HCT116 (cell line): Measurements from ENCODE around the gene GNAI1. TPM values are rescaled to one million over a fixed set of nuclear protein-coding genes. Genes with fewer than 3 reads are reported as not detected.

Experiments used
- ATAC-seq: fragments of 200-7000 bp; cut with Tn5 transposase; 2 replicates; pipeline ENCODE4 v1.9.1; 2020; ENCODE audit warnings: mild to moderate bottlenecking, moderate library complexity
- BruUV-seq: library from RNA; stranded (reverse); fragments of 400-500 nt; replicated peaks from 2 replicates; lab custom pipeline; 2021; lab: Mats Ljungman, UMichigan
- CTCF ChIA-PET: fragments of 300-600 bp; sonication (Branson Sonifier 250); formaldehyde crosslinking; loops from one replicate; lab custom pipeline; 2021; ENCODE audit warnings: antibody characterized with exemption; lab: Charles Lee
- POLR2A ChIA-PET: fragments of 300-600, 350-600 bp; sonication (Branson Sonifier 250); formaldehyde crosslinking; loops from one replicate; lab custom pipeline; 2021; ENCODE audit warnings: antibody characterized with exemption; lab: Charles Lee
- RAD21 ChIA-PET, 2 experiments: fragments of 300-600 bp; sonication (Branson Sonifier 250); formaldehyde crosslinking; loops; one replicate each; lab custom pipeline; 2023; ENCODE audit warnings: low total read pairs in 2 of 2; ENCODE audit not compliant: uncharacterized antibody in 2 of 2, unreplicated experiment in 2 of 2, low non-redundant PET in 1 of 2; lab: Charles Lee
- DNase-seq: peaks from one replicate; pipeline ENCODE4 v3.0.0-alpha.2; 2010; ENCODE audit warnings: low read depth, low spot score
- H2AFZ ChIP-seq: fragments of 200-600 bp; shearing (Covaris generic), sonication (generic); 2 replicates; pipeline ENCODE4 v1.6.1; 2017; ENCODE audit warnings: low read depth, mixed run types, mixed read lengths, antibody characterized with exemption, low read length; ENCODE audit not compliant: poor library complexity, severe bottlenecking
- H3K27ac ChIP-seq: 2 replicates; pipeline ENCODE4 v1.5.1; 2012; ENCODE audit warnings: low read depth, low read length
- H3K27me3 ChIP-seq: fragments of 200-600 bp; sonication (generic); 2 replicates; pipeline ENCODE4 v1.6.1; 2016; ENCODE audit warnings: mixed run types, low read length, mixed read lengths; ENCODE audit not compliant: insufficient read depth
- H3K36me3 ChIP-seq, 2 experiments: fragments of 200-500 bp in 1 of 2; fragments of 200-600 bp in 1 of 2; sonication (Bioruptor generic) in 1 of 2; sonication (generic) in 1 of 2; 2 replicates each; pipeline versions ENCODE4 v1.5.1 to v1.6.1; 2014 to 2016; ENCODE audit warnings: low read length in 2 of 2, inconsistent platforms in 1 of 2, mixed read lengths in 1 of 2, mixed run types in 1 of 2; ENCODE audit not compliant: insufficient read depth in 2 of 2, control insufficient read depth in 1 of 2
- H3K4me1 ChIP-seq, 2 experiments: fragments of 200-600 bp in 1 of 2; sonication (generic) in 1 of 2; 2 replicates each; pipeline versions ENCODE4 v1.5.1 to v1.6.1; 2012 to 2017; ENCODE audit warnings: low read length in 2 of 2, inconsistent platforms in 1 of 2, mild to moderate bottlenecking in 1 of 2, mixed read lengths in 1 of 2, mixed run types in 1 of 2, moderate library complexity in 1 of 2; ENCODE audit not compliant: insufficient read depth in 2 of 2, control insufficient read depth in 1 of 2
- H3K4me2 ChIP-seq: fragments of 200-600 bp; sonication (generic); 2 replicates; pipeline ENCODE4 v1.6.1; 2017; ENCODE audit warnings: mixed run types, low read length, mixed read lengths
- H3K4me3 ChIP-seq, 2 experiments: fragments of 200-600 bp in 1 of 2; sonication (generic) in 1 of 2; replicated peaks in 1 of 2; 2 replicates each; pipeline ENCODE4 v1.5.1; 2011 to 2016; ENCODE audit warnings: low read length in 2 of 2, control low read depth in 1 of 2, low read depth in 1 of 2, mild to moderate bottlenecking in 1 of 2, mixed read lengths in 1 of 2, mixed run types in 1 of 2
- H3K79me2 ChIP-seq: fragments of 200-600 bp; sonication (generic); 2 replicates; pipeline ENCODE4 v1.6.1; 2017; ENCODE audit warnings: mild to moderate bottlenecking, mixed run types, low read length, moderate library complexity, mixed read lengths; ENCODE audit not compliant: insufficient read depth
- H3K9ac ChIP-seq: fragments of 200-600 bp; sonication (generic); 2 replicates; pipeline ENCODE4 v1.6.1; 2016; ENCODE audit warnings: low read length, mixed read lengths
- H3K9me2 ChIP-seq: fragments of 200-600 bp; sonication (generic), shearing (Covaris generic); 2 replicates; pipeline ENCODE4 v1.6.1; 2017; ENCODE audit warnings: mixed run types, mild to moderate bottlenecking, moderate library complexity; ENCODE audit not compliant: insufficient read depth
- H3K9me3 ChIP-seq, 2 experiments: fragments of 200-500 bp in 1 of 2; fragments of 200-600 bp in 1 of 2; sonication (Bioruptor generic) in 1 of 2; sonication (generic) in 1 of 2; 2 replicates each; pipeline ENCODE4 v1.6.1; 2014 to 2017; ENCODE audit warnings: low read length in 2 of 2, mixed read lengths in 2 of 2, inconsistent platforms in 1 of 2, low read depth in 1 of 2, mild to moderate bottlenecking in 1 of 2, mixed run types in 1 of 2, moderate library complexity in 1 of 2; ENCODE audit not compliant: control insufficient read depth in 1 of 2, insufficient read depth in 1 of 2
- H4K20me1 ChIP-seq: fragments of 200-600 bp; sonication (generic), shearing (Covaris generic); 2 replicates; pipeline ENCODE4 v1.6.1; 2017; ENCODE audit warnings: mixed run types, mild to moderate bottlenecking, moderate library complexity; ENCODE audit not compliant: insufficient read depth
- ATF3 ChIP-seq: IDR thresholded peaks from 2 replicates; pipeline ENCODE4 v1.6.1; 2012
- MAX ChIP-seq: IDR thresholded peaks from 2 replicates; pipeline ENCODE4 v1.6.1; 2012
- SIN3A ChIP-seq: IDR thresholded peaks from 2 replicates; pipeline ENCODE4 v1.6.1; 2012; ENCODE audit warnings: low read depth
- SRF ChIP-seq: IDR thresholded peaks from 2 replicates; pipeline ENCODE4 v1.6.1; 2012; ENCODE audit warnings: low read depth
- TCF7L2 ChIP-seq: IDR thresholded peaks from 2 replicates; pipeline ENCODE4 v1.7.0; 2011; ENCODE audit warnings: borderline replicate concordance, inconsistent platforms; ENCODE audit not compliant: insufficient read depth, insufficient read length; ENCODE audit errors: extremely low read depth
- intact Hi-C: fragments of 100-400 bp; cut with micrococcal nuclease; formaldehyde crosslinking; loops from 2 replicates; pipeline ENCODE4 v1.10.0; 2022
- total RNA-seq: library from RNA; stranded (reverse); gene quantifications from one replicate; pipeline ENCODE4 v1.2.1, GENCODE V29; 2021; ENCODE audit not compliant: unreplicated experiment

The GNAI1 gene
- total RNA-seq, 1 experiment from 2014 or later, result 148 TPM

GRCh38 chr7:80135309-80136104 lies 876 bp downstream of the GNAI1 start:
- ATAC-seq, result peak; percentile 17
- CTCF ChIA-PET, result interaction anchor here (1.0 to 2.2 kb wide), 5 partner anchors 10 to 1335 kb away, joined by 3 to 15 read pairs (median 4); no protein-coding TSS in a partner anchor
- peak overlapping the region; percentile 82 for H3K4me2 ChIP-seq
- peak overlapping the region; percentile 76 to 95 for H3K4me3 ChIP-seq
- H2AFZ ChIP-seq, result no peak overlapping the region
- peaks cover 45 to 60% of the 10 kb centered on the region in 2 experiments for H3K4me1 ChIP-seq
- no peaks in the 10 kb centered on the region for H3K27me3 ChIP-seq
- RAD21 ChIA-PET, result interaction anchor here in 1 of 2 experiments (1.0 kb wide), 1 partner anchor 257 kb away, joined by 3 read pairs; no protein-coding TSS in a partner anchor
- no TSS peak for BruUV-seq
- TF ChIP-seq MAX, result no peak
- peak; percentile 31 for TF ChIP-seq TCF7L2
- TF ChIP-seq, all 23 proteins: peak for 1
- peaks cover 59% of the 10 kb centered on the region for H3K79me2 ChIP-seq
- no peaks in the 10 kb centered on the region for H3K9me3 ChIP-seq
- POLR2A ChIA-PET, result interaction anchor here (1.3 to 1.6 kb wide), 2 partner anchors 8 to 9 kb away, joined by 3 to 6 read pairs; no protein-coding TSS in a partner anchor
- intact Hi-C loops, result loop anchor here (2.0 to 5.0 kb wide), 3 partner anchors 47 to 257 kb away; no protein-coding TSS in a partner anchor
- no peaks in the 10 kb centered on the region for H3K36me3 ChIP-seq
- no peaks in the 10 kb centered on the region for H3K9me2 ChIP-seq
- peaks cover 16% of the 10 kb centered on the region; the same call in 1 of the 2 replicates for H4K20me1 ChIP-seq
- H3K27ac ChIP-seq, result peak overlapping the region; percentile 98
- DNase-seq, result no peak
- peak overlapping the region; percentile 95 for H3K9ac ChIP-seq

- Histone ChIP-seq H3K27me3 (no peaks in the 10 kb centered on the region), H3K36me3 (no peaks in the 10 kb centered on the region), H3K4me2 (peak overlapping the region; percentile 82), H3K4me3 (peak overlapping the region; percentile 76 to 95), H3K79me2 (peaks cover 68% of the 10 kb centered on the region), H3K4me1 (peaks cover 52 to 70% of the 10 kb centered on the region in 2 experiments), H3K27ac (peak overlapping the region; percentile 98), H4K20me1 (peaks cover 18% of the 10 kb centered on the region; the same call in 1 of the 2 replicates), H3K9me2 (no peaks in the 10 kb centered on the region), H3K9ac (peak overlapping the region; percentile 95), H3K9me3 (no peaks in the 10 kb centered on the region), H2AFZ (no peak overlapping the region)
- TF ChIP-seq ATF3 (no peak), SRF (peak; percentile 20; the same call in 1 of the 2 replicates), SIN3A (0 out of 2 replicates have a peak, but pooled peaks have one; percentile 32)
- intact Hi-C loops, result loop anchor here (5.0 kb wide), 2 partner anchors 46 to 141 kb away; no protein-coding TSS in a partner anchor
- DNase-seq, result no peak
- RAD21 ChIA-PET, result no interaction called here
- CTCF ChIA-PET, result no interaction called here
- POLR2A ChIA-PET, result interaction anchor here (1.3 kb wide), 1 partner anchor 8 kb away, joined by 3 read pairs; no protein-coding TSS in a partner anchor
- TSS peak; percentile 45 for BruUV-seq
- ATAC-seq, result no peak
These were observed 1.8 kb downstream of the GNAI1 start for GRCh38 chr7:80136261-80137055.
